K562 (cell line): Measurements from ENCODE around the gene SH3D21. TPM values are rescaled to one million over a fixed set of nuclear protein-coding genes. Genes with fewer than 3 reads are reported as not detected.

ENCODE experiments used
- ATAC-seq: fragments of 200-7000 bp; cut with Tn5 transposase; 3 replicates; pipeline ENCODE4 v1.9.1; 2020; ENCODE audit warnings: moderate library complexity
- BruUV-seq: library from RNA; stranded (reverse); fragments of 400-500 nt; replicated peaks from 2 replicates; lab custom pipeline; 2021; lab: Mats Ljungman, UMichigan
- CTCF ChIA-PET: fragments of 300-600 bp; formaldehyde crosslinking; extraction: SDS; loops from one replicate; lab custom pipeline; 2021; ENCODE audit warnings: low intra/inter-chr PET ratio; lab: Yijun Ruan, JAX
- POLR2A ChIA-PET: fragments of 300-600, 350-650 bp; sonication (Branson Sonifier 250); formaldehyde crosslinking; extraction: SDS; loops from one replicate; lab custom pipeline; 2021; ENCODE audit warnings: antibody characterized with exemption, inconsistent platforms; lab: Yijun Ruan, JAX
- DNase-seq, 4 experiments: peaks; one replicate each; pipeline versions ENCODE4 v3.0.0 to v3.0.0-alpha.2; 2011 to 2018; ENCODE audit warnings: low spot score in 3 of 4, mixed read lengths in 3 of 4; ENCODE audit errors: extremely low read depth in 1 of 4
- FAIRE-seq: peaks from 2 replicates; lab custom pipeline; 2011; peaks lifted over from hg19 to GRCh38; lab: Jason Lieb, UNC
- H2AFZ ChIP-seq: 2 replicates; pipeline ENCODE4 v1.6.0; 2011; ENCODE audit warnings: low read depth, low read length, control low read depth, inconsistent platforms
- H3K27ac ChIP-seq: fragments of 200-600 bp; 3 replicates; pipeline ENCODE4 v1.8.0; 2011; ENCODE audit warnings: low read depth, mild to moderate bottlenecking, control low read depth, inconsistent platforms, low read length, moderate library complexity, mixed read lengths; ENCODE audit errors: extremely low read depth
- H3K27me3 ChIP-seq, 2 experiments: fragments of 300-600 bp in 1 of 2; 2 replicates in 1 of 2; 3 replicates in 1 of 2; pipeline versions ENCODE4 v1.6.0 to v1.8.0; 2011; ENCODE audit warnings: inconsistent platforms in 2 of 2, low read length in 2 of 2, mild to moderate bottlenecking in 1 of 2, mixed read lengths in 1 of 2, moderate library complexity in 1 of 2; ENCODE audit not compliant: control insufficient read depth in 2 of 2, insufficient read depth in 2 of 2
- H3K36me3 ChIP-seq: fragments of 300-600 bp; 3 replicates; pipeline ENCODE4 v1.8.0; 2011; ENCODE audit warnings: mild to moderate bottlenecking, low read length, inconsistent platforms; ENCODE audit not compliant: control insufficient read depth, insufficient read depth
- H3K4me1 ChIP-seq, 2 experiments: fragments of 200-600 bp in 1 of 2; replicated peaks in 1 of 2; 2 replicates in 1 of 2; 3 replicates in 1 of 2; pipeline versions ENCODE4 v1.5.1 to v1.8.0; 2011; ENCODE audit warnings: inconsistent platforms in 2 of 2, low read length in 2 of 2, mild to moderate bottlenecking in 1 of 2, mixed read lengths in 1 of 2, moderate library complexity in 1 of 2; ENCODE audit not compliant: control insufficient read depth in 2 of 2, insufficient read depth in 2 of 2
- H3K4me2 ChIP-seq: 2 replicates; pipeline ENCODE4 v1.6.1; 2011; ENCODE audit warnings: low read length, control low read depth, inconsistent platforms, mixed read lengths; ENCODE audit not compliant: insufficient read depth
- H3K4me3 ChIP-seq: fragments of 200-600 bp; sonication (generic), shearing (Covaris generic); 2 replicates; pipeline ENCODE4 v1.5.1; 2016; ENCODE audit warnings: control low read depth, inconsistent platforms
- H3K79me2 ChIP-seq: fragments of 200-600 bp; 3 replicates; pipeline ENCODE4 v1.8.0; 2011; ENCODE audit warnings: low read length, inconsistent platforms; ENCODE audit not compliant: control insufficient read depth, insufficient read depth
- H3K9ac ChIP-seq, 2 experiments: 2 replicates each; pipeline versions ENCODE4 v1.6.0 to v1.6.1; 2011; ENCODE audit warnings: low read depth in 2 of 2, low read length in 2 of 2, control low read depth in 1 of 2, inconsistent platforms in 1 of 2, mild to moderate bottlenecking in 1 of 2, mixed read lengths in 1 of 2; ENCODE audit not compliant: insufficient read depth in 1 of 2
- H3K9me1 ChIP-seq: one replicate; pipeline ENCODE4 v1.6.0; 2011; ENCODE audit warnings: inconsistent platforms, mild to moderate bottlenecking, low read length, moderate library complexity; ENCODE audit not compliant: control insufficient read depth, insufficient read depth
- H3K9me3 ChIP-seq: replicated peaks from 2 replicates; pipeline ENCODE4 v1.5.1; 2011; ENCODE audit warnings: low read depth, low read length, inconsistent platforms; ENCODE audit not compliant: control insufficient read depth, insufficient read depth
- H4K20me1 ChIP-seq: replicated peaks from 2 replicates; pipeline ENCODE4 v1.6.1; 2011; ENCODE audit warnings: low read length, inconsistent platforms, mixed read lengths; ENCODE audit not compliant: control insufficient read depth, insufficient read depth
- ZNF274 ChIP-seq: IDR thresholded peaks from 2 replicates; pipeline ENCODE4 v1.6.1; 2011; ENCODE audit warnings: low read depth, mild to moderate bottlenecking, low read length, moderate library complexity, borderline replicate concordance
- WGBS: fragments of 100-300 bp; shearing (Covaris generic); methylation state at CpG from one replicate; pipeline ENCODE4 v1.1.6; 2016; ENCODE audit warnings: low coverage, mixed read lengths; ENCODE audit not compliant: insufficient coverage; ENCODE audit errors: missing lambda C conversion rate; 5-methylcytosine and 5-hydroxymethylcytosine counted together
- in situ Hi-C: fragments of 300-500 bp; cut with MboI; formaldehyde crosslinking; loops from 4 replicates; pipeline ENCODE4 v1.15.0; 2018; ENCODE audit warnings: inconsistent platforms, mixed read lengths
- intact Hi-C: fragments of 100-400 bp; cut with micrococcal nuclease; formaldehyde crosslinking; loops from 2 replicates; pipeline ENCODE4 v1.14.2; 2022
- polyA plus RNA-seq, 8 experiments: library from polyadenylated mRNA; depleted of rRNA in 4 of 8; stranded (reverse) in 5 of 8; unstranded in 3 of 8; fragments of >200 nt; fragmentation: Nextera tagmentation in 2 of 8; fragmentation: Illumina TruSeq in 1 of 8; extraction: Ambion mirVana in 2 of 8; extraction: Trizol in 1 of 8; gene quantifications; 2 replicates each; pipeline versions ENCODE4 v1.2.1 to v1.2.3, GENCODE V29; 2011 to 2014; ENCODE audit warnings: inconsistent platforms in 1 of 8, missing spikeins in 1 of 8
- total RNA-seq, 7 experiments: library from RNA; depleted of rRNA in 6 of 7; stranded (reverse); fragments of >200 nt in 6 of 7; fragmentation: Illumina TruSeq in 2 of 7; extraction: Trizol in 2 of 7; gene quantifications; 2 replicates each; pipeline versions ENCODE4 v1.2.1 to v1.2.3, GENCODE V29; 2011 to 2021; ENCODE audit warnings: low replicate concordance in 1 of 7
- TF ChIP-seq, protein P1 (sequence below): fragments of 250-450 bp; sonication (Bioruptor Pico); IDR thresholded peaks from 2 replicates; pipeline ENCODE4 v1.5.0; 2022; ENCODE audit warnings: mild to moderate bottlenecking

Gene SH3D21
- total and polyA plus RNA-seq, 9 of the 15 experiments (the other 6 are each of a cell fraction or from before 2014, with no cell fraction given) = 0.01 to 4.7 (median 1.8) TPM

GRCh38 chr1:36269408-36269838, 36.7 kb upstream of the SH3D21 start:
- Histone ChIP-seq H3K27me3 (no peaks in the 10 kb centered on the region), H2AFZ (no peak overlapping the region), H3K27ac (no peak overlapping the region), H3K79me2 (peaks cover 66% of the 10 kb centered on the region), H3K9ac (no peak overlapping the region), H3K4me1 (peaks cover 5 to 21% of the 10 kb centered on the region in 2 experiments; a peak in 4 of 5 replicates), H3K4me2 (no peak overlapping the region), H3K4me3 (no peak overlapping the region), H3K36me3 (peaks cover 71% of the 10 kb centered on the region), H3K9me3 (no peaks in the 10 kb centered on the region), H3K9me1 (no peaks in the 10 kb centered on the region), H4K20me1 (peaks cover 9% of the 10 kb centered on the region)
- ChIA-PET POLR2A (interaction anchor here (0.7 to 4.4 kb wide), 7 partner anchors 10 to 119 kb away, joined by 3 to 24 read pairs (median 6); partner anchors contain the start of gene THRAP3), CTCF (no interaction called here)
- 70% methylated on average over 2 of the region's 2 CpGs for WGBS
- ATAC-seq (no peak), DNase-seq (no peak), FAIRE-seq (no peak)
- intact Hi-C loops = no loop called here
- BruUV-seq = no TSS peak
- TF ChIP-seq, protein P1, sequence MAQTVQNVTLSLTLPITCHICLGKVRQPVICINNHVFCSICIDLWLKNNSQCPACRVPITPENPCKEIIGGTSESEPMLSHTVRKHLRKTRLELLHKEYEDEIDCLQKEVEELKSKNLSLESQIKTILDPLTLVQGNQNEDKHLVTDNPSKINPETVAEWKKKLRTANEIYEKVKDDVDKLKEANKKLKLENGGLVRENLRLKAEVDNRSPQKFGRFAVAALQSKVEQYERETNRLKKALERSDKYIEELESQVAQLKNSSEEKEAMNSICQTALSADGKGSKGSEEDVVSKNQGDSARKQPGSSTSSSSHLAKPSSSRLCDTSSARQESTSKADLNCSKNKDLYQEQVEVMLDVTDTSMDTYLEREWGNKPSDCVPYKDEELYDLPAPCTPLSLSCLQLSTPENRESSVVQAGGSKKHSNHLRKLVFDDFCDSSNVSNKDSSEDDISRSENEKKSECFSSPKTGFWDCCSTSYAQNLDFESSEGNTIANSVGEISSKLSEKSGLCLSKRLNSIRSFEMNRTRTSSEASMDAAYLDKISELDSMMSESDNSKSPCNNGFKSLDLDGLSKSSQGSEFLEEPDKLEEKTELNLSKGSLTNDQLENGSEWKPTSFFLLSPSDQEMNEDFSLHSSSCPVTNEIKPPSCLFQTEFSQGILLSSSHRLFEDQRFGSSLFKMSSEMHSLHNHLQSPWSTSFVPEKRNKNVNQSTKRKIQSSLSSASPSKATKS (CRISPR knock-in tag) = no peak
- TF ChIP-seq ZNF274 = no peak
- in situ Hi-C loops = no loop called here
